ENCODE results near the gene C12orf54.
"Not testable (repeated sequence)": the region's sequence is repeated elsewhere in the genome, so short reads cannot be mapped to it uniquely, and the experiment has no call there.

Gene C12orf54

DNA sequence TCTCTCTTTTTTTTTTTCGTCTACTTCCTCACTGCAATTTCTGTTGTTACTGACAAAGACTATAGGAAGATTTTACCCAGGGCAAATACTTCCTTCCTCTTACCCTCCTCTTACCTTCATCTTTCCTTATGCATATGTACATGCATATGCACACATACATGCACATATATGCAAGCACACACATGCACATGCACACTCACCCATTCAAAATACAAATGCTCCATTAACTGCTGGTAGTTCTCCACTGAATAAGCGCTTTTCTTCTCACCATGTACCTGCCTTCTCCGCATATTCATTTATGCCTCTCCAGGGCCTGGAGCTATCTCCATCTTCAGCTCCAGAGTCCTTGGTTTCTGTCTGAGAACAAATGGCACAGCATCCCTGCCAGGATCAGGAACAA, 632 bp downstream of the C12orf54 start:
- Histone ChIP-seq H3K4me3 (no peak overlapping the region), H3K27ac (no peak overlapping the region)
- no peak for DNase-seq (ENCODE audit: low spot score)
- TF ChIP-seq, protein P1, sequence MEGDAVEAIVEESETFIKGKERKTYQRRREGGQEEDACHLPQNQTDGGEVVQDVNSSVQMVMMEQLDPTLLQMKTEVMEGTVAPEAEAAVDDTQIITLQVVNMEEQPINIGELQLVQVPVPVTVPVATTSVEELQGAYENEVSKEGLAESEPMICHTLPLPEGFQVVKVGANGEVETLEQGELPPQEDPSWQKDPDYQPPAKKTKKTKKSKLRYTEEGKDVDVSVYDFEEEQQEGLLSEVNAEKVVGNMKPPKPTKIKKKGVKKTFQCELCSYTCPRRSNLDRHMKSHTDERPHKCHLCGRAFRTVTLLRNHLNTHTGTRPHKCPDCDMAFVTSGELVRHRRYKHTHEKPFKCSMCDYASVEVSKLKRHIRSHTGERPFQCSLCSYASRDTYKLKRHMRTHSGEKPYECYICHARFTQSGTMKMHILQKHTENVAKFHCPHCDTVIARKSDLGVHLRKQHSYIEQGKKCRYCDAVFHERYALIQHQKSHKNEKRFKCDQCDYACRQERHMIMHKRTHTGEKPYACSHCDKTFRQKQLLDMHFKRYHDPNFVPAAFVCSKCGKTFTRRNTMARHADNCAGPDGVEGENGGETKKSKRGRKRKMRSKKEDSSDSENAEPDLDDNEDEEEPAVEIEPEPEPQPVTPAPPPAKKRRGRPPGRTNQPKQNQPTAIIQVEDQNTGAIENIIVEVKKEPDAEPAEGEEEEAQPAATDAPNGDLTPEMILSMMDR (IDR thresholded peaks at IDR 0.05): no peak

DNA sequence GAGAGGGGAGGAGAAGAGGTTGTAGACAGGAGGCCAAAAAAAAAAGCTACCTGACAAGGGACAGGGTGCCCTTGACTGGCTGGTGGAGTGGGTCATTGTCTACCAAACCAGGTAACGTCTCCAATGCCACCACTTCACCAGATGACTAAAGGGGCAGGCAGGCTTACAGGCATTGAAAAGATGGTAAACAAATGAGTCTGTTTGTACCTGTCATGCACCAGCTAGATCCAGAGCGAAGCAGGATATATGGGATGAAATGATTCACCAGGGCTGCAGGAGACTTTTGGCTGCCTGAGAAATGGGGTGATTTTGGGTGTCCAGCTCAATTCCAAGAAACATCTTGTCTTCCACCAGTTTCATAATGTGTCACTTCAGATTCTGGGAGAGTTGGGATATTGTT, 4.0 kb downstream of the C12orf54 start:
- DNase-seq (ENCODE audit: low spot score): no peak
- Histone ChIP-seq H3K4me3 (no peak overlapping the region), H3K27ac (no peak overlapping the region)
- TF ChIP-seq, protein P1 (IDR thresholded peaks at IDR 0.05): no peak

DNA sequence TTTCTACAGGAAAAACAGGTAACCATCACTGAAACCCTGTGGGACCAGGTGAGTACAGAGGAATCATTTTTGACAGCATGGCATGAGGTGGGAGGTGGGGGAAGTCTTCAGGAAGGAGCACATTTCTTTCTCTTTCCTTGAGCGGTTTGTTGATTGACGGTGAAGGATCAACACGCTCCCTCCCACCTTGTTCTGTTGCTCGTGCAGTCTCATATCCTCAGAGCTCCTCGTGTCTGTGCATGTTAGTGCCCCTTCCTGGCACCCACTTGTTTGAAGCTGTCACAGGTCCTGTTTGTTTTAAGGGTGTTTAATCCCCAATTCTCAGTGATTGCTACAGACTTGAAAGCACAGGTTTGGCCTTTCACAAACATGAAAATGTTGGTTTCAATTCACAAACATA, 4.4 kb downstream of the C12orf54 start:
- DNase-seq (ENCODE audit: low spot score): no peak
- H3K27ac ChIP-seq: no peak overlapping the region
- TF ChIP-seq, protein P1 (IDR thresholded peaks at IDR 0.05): no peak
- H3K4me3 ChIP-seq: no peak overlapping the region

DNA sequence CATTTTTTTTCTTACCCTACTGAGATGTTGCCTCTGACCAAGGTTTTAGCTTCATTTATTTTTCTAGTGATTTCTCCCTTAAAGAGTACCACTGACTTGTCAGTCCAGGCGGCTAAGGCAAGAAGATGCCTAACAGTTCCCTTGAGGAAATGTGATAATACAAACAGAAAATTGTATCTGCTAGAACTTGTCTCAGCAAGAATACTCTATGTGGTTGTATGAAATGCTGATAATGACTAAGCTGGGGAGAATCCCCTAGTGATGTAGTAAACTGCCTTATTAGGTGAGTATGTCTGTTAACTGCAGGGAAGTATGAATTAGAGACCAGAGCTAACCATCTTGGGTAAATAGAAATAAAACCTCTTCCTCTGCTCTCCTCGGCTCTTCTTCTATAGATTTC, 6.7 kb downstream of the C12orf54 start:
- H3K27ac ChIP-seq: no peak overlapping the region
- no peak for DNase-seq (ENCODE audit: low spot score)
- TF ChIP-seq, protein P1 (IDR thresholded peaks at IDR 0.05): no peak
- no peak overlapping the region for H3K4me3 ChIP-seq

DNA sequence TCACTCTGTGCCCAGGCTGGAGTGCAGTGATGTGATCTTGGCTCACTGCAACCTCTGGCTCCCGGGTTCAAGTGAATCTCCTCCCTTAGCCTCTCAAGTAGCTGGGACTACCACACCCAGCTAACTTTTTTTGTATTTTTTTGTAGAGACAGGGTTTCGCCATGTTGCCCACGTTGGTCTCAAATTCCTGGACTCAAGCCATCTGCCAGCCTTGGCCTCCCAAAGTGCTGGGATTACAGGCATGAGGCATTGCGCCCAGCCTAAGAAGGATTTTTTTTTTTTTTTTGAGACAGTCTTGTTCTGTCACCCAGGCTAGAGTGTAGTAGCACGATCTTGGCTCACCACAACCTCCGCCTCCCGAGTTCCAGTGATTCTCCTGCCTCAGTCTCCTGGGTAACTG, 7.2 kb downstream of the C12orf54 start:
- not testable (repeated sequence) for H3K27ac ChIP-seq; DNase-seq (ENCODE audit: low spot score); H3K4me3 ChIP-seq

DNA sequence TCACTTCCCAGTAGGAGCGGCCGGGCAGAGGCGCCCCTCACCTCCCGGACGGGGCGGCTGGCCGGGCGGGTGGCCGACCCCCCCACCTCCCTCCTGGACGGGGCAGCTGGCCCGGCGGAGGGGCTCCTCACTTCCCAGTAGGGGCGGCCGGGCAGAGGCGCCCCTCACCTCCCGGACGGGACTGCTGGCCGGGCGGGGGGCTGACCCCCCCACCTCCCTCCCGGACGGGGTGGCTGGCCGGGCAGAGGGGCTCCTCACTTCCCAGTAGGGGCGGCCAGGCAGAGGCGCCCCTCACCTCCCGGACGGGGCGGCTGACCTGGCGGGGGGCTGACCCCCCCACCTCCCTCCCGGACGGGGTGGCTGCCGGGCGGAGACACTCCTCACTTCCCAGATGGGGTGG, 18.0 kb downstream of the C12orf54 start:
- H3K27ac ChIP-seq; H3K4me3 ChIP-seq; DNase-seq (ENCODE audit: low spot score): not testable (repeated sequence)

DNA sequence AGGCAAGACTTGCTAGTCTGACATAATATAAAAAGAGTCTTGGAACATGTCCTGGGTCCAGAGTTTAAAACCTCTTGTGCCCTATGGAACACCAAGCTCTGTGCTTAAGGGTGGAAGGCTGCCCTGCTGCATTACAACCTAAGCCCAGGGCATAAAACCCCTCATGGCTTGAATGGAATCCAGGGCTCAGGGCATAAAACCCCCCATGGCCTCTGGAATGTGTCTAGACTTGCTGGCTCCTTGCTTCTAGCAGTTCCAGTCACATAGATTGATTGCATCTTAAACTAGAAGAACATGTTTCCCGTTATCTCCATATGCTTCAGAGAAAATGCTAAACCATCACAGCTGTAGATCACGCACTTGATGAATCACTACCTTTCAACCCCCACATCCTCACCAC, 24.5 kb downstream of the C12orf54 start:
- not testable (repeated sequence) for H3K4me3 ChIP-seq; DNase-seq (ENCODE audit: low spot score); H3K27ac ChIP-seq

DNA sequence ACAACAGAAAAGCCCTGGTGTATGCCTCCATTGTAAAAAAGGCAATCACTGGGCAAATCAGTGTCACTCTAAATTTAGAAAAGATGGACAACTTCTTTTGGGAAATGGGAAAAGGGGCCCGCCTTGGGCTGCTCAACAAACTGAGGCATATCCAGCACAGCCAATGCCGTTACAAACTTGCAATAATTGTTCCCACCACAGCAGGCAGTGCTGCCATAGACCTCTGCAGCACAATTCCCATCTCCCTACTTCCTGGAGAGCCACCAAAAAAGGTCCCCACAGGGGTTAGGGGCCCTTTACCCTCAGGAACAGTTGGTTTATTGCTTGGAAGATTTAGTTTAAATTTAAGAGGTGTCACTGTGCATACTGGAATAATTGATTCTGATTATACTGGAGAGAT, 26.7 kb downstream of the C12orf54 start:
- TF ChIP-seq, protein P1 (IDR thresholded peaks at IDR 0.05): no peak
- Histone ChIP-seq H3K27ac (no peak overlapping the region), H3K4me3 (no peak overlapping the region)
- no peak for DNase-seq (ENCODE audit: low spot score)

DNA sequence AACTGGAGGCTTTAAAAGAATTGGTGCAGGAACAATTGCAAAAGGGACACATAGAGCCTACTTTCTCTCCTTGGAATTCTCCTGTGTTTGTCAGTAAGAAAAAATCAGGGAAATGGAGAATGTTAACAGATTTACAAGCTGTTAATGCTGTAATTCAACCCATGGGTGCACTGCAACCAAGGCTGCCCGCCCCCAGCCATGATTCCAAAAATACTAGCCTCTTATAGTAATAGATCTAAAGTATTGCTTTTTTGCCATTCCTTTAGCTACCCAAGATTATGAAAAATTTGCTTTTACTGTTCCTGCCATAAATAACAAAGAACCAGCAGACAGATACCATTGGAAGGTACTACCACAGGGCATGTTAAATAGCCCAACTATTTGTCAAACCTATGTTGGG, 27.8 kb downstream of the C12orf54 start:
- DNase-seq (ENCODE audit: low spot score): no peak
- TF ChIP-seq, protein P1 (IDR thresholded peaks at IDR 0.05): no peak
- no peak overlapping the region for H3K27ac ChIP-seq
- H3K4me3 ChIP-seq: no peak overlapping the region
